Activated T-helper 17 cell treated with anti-CD3 and anti-CD28 coated beads, Interleukin-2, amount 50 U/mL, for 72 hours (primary cell): ENCODE results near the gene RALGAPA2. TPM values are rescaled to one million over a fixed set of nuclear protein-coding genes. Genes with fewer than 3 reads are reported as not detected.

Experiments used
- ATAC-seq: fragments of 150-1000 bp; cut with Tn5 transposase; replicated peaks from 2 replicates; pipeline ENCODE4 v1.10.0; 2021; ENCODE audit warnings: mild to moderate bottlenecking, moderate library complexity
- H3K27ac Mint-ChIP-seq: one replicate; pipeline ENCODE4 v1.8.0; 2022; ENCODE audit warnings: mixed read lengths
- H3K27me3 Mint-ChIP-seq: one replicate; pipeline ENCODE4 v1.8.0; 2022; ENCODE audit warnings: mixed read lengths
- H3K36me3 Mint-ChIP-seq: one replicate; pipeline ENCODE4 v1.8.0; 2022; ENCODE audit warnings: low read depth, mild to moderate bottlenecking, mixed read lengths
- H3K4me1 Mint-ChIP-seq: one replicate; pipeline ENCODE4 v1.8.0; 2022; ENCODE audit warnings: mixed read lengths
- H3K4me3 Mint-ChIP-seq: one replicate; pipeline ENCODE4 v1.8.0; 2022; ENCODE audit warnings: mild to moderate bottlenecking, mixed read lengths
- H3K9me3 Mint-ChIP-seq: one replicate; pipeline ENCODE4 v1.8.0; 2022; ENCODE audit warnings: mixed read lengths
- total RNA-seq, 2 donors: library from RNA; stranded (reverse); gene quantifications; one replicate each; pipeline ENCODE4 v1.2.3, GENCODE V29; 2022

RALGAPA2 gene
- total RNA-seq, 2 donors from 2014 or later: 19.2 to 23.2 TPM

DNA sequence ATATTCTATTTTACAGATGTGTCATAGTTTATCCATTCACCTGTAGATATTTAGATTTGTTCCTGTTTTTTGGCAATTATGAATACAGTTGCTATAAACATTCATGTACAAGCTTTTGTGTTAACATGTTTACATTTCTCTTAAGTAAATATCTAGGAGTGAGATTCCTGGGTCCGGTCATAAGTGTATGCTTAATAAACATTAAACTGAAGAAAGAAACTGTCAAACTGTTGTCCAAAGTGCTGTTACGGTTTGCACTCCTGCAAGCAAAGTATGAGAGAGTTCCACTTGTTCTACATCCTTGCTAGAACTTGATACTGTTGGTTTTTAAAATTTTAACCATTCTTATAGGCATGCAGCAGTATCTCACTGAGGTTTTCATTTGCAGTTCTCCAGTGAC is 138.6 kb downstream of the RALGAPA2 start:
- ATAC-seq: no peak

DNA sequence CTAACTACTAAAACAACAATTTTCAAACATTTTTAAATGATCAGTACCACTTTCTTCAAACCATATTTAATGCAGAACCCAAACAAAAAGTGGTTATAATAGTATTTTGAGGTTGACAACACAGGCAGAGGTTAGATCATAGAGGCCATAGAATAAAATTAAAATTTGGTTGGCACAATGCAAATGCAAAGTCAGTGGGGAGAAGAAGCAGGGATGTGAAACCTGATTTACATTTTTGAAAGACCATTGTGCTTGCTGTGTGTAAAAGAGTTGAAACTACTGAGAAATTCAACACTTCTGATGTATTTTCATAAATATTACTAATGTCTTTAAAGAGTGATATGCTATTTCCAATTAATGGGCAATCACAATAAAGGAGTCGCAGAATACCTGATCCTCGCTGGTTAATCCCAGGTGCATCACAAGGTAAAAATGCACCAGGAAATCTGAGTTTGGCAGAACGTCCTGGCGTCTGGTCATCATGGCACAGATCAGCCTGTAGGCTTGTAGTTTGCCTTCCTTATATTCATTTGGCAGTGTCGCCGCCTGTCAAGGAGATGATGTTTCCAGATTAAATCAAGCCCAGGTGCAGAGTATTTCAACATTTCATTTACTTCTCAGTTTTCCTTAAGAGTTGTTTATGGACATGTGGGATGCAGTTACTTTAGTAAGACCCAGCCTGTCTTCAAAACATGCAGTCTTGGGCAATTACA is 141.2 kb downstream of the RALGAPA2 start:
- Mint-ChIP-seq H3K27me3 (no peaks in the 10 kb centered on the region), H3K4me1 (no peaks in the 10 kb centered on the region), H3K9me3 (no peaks in the 10 kb centered on the region), H3K27ac (no peak overlapping the region), H3K4me3 (no peak overlapping the region), H3K36me3 (peaks cover 50% of the 10 kb centered on the region)
- ATAC-seq: no peak

More for the DNA sequence above, 138.6 kb downstream of the RALGAPA2 start:
- no peak overlapping the region for H3K4me3 Mint-ChIP-seq
- no peak overlapping the region for H3K27ac Mint-ChIP-seq
- H3K36me3 Mint-ChIP-seq: peaks cover 61% of the 10 kb centered on the region
- H3K4me1 Mint-ChIP-seq: no peaks in the 10 kb centered on the region
- H3K9me3 Mint-ChIP-seq: no peaks in the 10 kb centered on the region
- no peaks in the 10 kb centered on the region for H3K27me3 Mint-ChIP-seq

DNA sequence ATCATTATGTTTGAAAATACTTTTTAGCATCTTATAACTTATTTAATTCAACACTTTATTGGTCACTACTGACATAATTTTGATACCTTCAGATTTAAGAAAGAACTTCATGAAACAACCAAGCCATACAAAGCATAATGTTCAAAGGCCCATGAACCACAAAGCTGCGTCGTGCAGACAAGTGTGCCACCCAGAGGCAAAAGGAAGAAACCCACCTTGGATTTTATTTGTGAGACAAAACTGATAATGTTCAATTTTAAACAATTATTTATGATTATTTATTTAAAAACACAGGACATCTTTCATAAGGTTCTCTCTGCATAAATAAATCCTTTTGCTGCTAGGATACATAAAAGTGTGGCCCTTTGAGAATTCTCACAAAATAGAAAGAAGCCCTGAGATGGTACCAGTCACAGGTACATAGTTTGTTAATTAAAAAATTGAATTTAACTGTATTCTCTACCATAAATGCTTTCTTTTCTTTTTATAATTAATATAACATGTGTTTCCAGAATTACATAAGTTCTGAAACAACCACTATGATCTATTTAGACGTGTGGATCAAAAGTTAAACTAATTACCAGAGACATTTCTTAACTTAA is 143.7 kb downstream of the RALGAPA2 start:
- no peaks in the 10 kb centered on the region for H3K27me3 Mint-ChIP-seq
- H3K4me3 Mint-ChIP-seq: no peak overlapping the region
- no peaks in the 10 kb centered on the region for H3K4me1 Mint-ChIP-seq
- no peak overlapping the region for H3K27ac Mint-ChIP-seq
- H3K9me3 Mint-ChIP-seq: no peaks in the 10 kb centered on the region
- peaks cover 35% of the 10 kb centered on the region for H3K36me3 Mint-ChIP-seq
- no peak for ATAC-seq

DNA sequence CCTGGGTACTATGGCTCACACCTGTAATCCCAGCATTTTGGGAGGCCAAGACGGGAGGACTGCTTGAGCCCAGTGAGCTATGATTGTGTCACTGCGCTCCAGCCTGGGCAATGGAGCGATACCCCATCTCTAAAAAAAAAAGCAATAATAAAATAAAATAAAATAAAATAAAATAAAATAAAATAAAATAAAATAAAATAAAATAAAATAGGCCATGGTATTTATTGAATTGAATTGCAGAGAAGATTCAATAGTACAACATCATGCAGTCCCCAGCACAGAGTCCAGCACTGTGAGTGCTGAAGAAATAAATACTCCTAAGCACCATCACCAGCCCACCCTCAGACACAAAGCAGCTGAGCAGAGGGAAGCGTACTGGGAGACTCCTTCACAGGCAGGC is 144.7 kb downstream of the RALGAPA2 start:
- Mint-ChIP-seq H3K4me3 (no peak overlapping the region), H3K36me3 (peaks cover 26% of the 10 kb centered on the region), H3K27ac (no peak overlapping the region), H3K4me1 (no peaks in the 10 kb centered on the region), H3K9me3 (no peaks in the 10 kb centered on the region), H3K27me3 (no peaks in the 10 kb centered on the region)
- ATAC-seq: no peak

DNA sequence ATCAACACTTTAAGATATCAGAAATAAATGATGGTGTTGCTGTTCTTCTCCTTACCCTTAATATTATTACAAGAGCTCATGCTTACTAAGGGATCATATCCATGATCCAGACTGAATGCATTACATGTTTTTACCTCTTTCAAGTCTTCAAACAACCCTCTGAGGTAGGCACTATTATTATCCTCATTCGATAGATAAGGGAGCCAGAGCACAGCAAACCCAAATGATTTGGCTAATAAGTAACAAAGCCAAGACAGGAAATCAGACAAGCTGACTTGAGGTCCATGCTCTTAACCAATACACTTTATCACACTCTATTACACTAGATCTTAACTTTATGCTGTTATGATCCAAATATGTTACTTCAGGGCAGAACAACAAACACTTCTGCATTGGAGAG is 145.9 kb downstream of the RALGAPA2 start:
- Mint-ChIP-seq H3K4me1 (no peaks in the 10 kb centered on the region), H3K4me3 (no peak overlapping the region), H3K9me3 (no peaks in the 10 kb centered on the region), H3K27ac (no peak overlapping the region), H3K36me3 (peaks cover 24% of the 10 kb centered on the region), H3K27me3 (no peaks in the 10 kb centered on the region)
- no peak for ATAC-seq

DNA sequence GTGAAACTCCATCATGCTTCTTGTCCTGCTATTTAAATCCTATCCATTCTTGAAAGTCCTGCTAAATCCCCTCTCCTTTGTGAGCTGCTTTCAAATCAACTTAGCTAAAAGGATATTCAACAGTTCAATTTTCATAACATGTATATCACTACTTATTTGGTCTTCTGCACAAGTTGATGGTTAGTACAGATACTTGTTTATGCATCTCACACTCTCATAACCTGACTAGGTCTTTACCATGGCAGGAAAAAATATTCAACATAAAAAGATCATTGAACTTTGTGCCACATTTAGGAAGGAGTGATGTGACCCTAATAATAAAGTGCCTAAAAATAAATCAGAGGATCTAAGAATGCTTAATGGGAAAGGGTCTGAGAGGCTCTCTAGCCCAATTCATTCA is 148.2 kb downstream of the RALGAPA2 start:
- peaks cover 21% of the 10 kb centered on the region for H3K36me3 Mint-ChIP-seq
- H3K9me3 Mint-ChIP-seq: no peaks in the 10 kb centered on the region
- H3K4me1 Mint-ChIP-seq: no peaks in the 10 kb centered on the region
- ATAC-seq: no peak
- H3K27me3 Mint-ChIP-seq: no peaks in the 10 kb centered on the region
- H3K4me3 Mint-ChIP-seq: no peak overlapping the region
- H3K27ac Mint-ChIP-seq: no peak overlapping the region

DNA sequence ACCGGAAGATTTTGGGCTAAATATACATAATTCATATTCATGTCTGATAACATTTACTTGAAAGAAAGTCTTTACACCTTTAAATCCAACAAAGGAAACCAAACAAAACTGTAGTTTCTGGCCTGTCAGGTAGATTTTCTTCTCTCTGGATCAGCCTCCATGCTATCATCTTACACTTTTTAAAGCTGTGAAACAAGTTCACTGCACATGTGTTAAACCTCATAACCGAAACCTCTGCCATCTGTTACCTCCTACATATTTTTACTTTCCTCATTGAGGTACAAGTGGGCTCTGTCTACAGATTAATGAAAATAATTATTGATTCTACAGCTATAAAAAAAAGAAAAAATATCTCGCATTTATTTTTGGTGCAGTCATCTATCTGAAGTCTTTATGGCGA is 149.9 kb downstream of the RALGAPA2 start:
- H3K27ac Mint-ChIP-seq: no peak overlapping the region
- H3K27me3 Mint-ChIP-seq: no peaks in the 10 kb centered on the region
- H3K9me3 Mint-ChIP-seq: no peaks in the 10 kb centered on the region
- peaks cover 34% of the 10 kb centered on the region for H3K36me3 Mint-ChIP-seq
- ATAC-seq: no peak
- no peak overlapping the region for H3K4me3 Mint-ChIP-seq
- H3K4me1 Mint-ChIP-seq: no peaks in the 10 kb centered on the region

DNA sequence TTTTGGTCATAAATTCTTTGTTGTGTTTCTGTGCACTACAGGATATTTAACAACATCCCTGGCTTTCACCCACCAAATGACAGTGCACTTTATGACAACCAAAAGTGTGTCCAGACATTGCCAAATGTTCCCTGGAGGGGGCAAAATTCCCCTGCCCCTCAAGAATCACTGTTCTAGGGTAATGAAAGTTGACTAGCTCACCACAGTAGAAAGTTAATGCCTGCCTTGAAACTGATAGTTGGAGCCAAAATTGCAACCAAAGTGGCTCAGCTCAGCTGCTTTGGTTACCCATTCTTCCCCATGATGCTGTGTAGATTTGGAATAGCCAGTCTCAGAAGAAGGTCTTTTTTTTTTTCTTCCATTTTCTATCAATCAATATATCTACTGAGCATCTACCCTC is 150.6 kb downstream of the RALGAPA2 start:
- Mint-ChIP-seq H3K36me3 (peaks cover 34% of the 10 kb centered on the region), H3K4me1 (no peaks in the 10 kb centered on the region), H3K4me3 (no peak overlapping the region), H3K27ac (no peak overlapping the region), H3K27me3 (no peaks in the 10 kb centered on the region), H3K9me3 (no peaks in the 10 kb centered on the region)
- ATAC-seq: no peak

DNA sequence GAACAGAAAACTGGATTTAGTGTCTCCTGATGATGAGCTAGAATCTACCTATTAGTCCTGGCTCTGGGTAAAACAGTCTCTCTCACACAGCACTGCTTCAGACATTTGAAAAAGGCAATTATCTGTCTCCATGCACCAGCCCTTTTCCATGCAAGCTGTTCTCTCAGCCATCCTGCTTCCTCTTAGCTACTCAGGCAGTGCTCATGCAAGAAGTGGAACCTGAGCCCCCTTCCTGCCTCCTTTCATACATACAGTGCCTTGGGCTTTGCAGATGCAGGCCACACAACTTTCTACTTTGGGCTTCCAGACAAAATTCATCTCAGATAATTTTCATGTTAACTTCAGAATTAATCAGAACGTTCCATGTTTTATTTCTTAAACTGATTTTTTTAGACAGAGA is 151.3 kb downstream of the RALGAPA2 start:
- Mint-ChIP-seq H3K4me1 (no peaks in the 10 kb centered on the region), H3K36me3 (peaks cover 34% of the 10 kb centered on the region), H3K4me3 (no peak overlapping the region), H3K27me3 (no peaks in the 10 kb centered on the region), H3K27ac (no peak overlapping the region), H3K9me3 (no peaks in the 10 kb centered on the region)
- ATAC-seq: no peak

DNA sequence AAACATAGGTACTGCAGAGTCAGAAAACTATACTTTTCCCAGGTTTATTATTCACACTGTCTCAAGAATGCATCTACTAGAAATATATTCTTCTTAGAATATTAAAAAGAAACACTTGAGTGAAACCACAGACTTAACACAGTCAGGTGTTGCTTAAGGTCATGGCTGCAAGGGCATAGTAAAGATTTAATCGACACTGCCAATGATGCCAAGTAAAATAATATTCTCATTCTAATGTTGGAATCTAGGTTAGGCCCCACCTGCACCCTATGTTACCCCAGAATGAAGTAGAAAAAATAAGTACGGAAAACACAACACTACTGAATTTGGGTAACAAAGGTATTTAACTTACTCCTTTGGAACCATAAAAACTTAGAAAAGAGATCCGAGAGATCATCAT is 155.0 kb downstream of the RALGAPA2 start:
- Mint-ChIP-seq H3K27ac (no peak overlapping the region), H3K4me1 (no peaks in the 10 kb centered on the region), H3K4me3 (no peak overlapping the region), H3K36me3 (peaks cover 51% of the 10 kb centered on the region), H3K9me3 (no peaks in the 10 kb centered on the region), H3K27me3 (no peaks in the 10 kb centered on the region)
- ATAC-seq: no peak

DNA sequence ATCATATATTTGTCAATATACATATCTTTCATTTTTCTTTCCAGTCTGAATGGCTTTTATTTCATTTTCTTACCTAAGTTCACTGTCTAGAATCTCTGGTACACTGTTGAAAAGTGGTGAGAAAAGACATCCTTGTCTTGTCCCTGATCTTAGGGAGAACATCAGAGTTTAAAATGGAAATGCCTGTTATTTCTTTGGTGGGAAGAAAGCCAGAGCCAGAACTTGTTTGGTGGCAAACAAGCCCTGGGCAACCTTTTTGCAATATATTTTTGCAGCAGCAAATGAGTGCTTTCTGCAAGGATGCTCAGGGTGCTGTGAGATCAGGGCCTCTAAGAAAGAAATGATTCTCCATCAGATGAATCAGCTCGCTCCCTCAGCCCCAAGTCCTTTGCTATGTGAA is 156.6 kb downstream of the RALGAPA2 start:
- H3K36me3 Mint-ChIP-seq: peaks cover 46% of the 10 kb centered on the region

DNA sequence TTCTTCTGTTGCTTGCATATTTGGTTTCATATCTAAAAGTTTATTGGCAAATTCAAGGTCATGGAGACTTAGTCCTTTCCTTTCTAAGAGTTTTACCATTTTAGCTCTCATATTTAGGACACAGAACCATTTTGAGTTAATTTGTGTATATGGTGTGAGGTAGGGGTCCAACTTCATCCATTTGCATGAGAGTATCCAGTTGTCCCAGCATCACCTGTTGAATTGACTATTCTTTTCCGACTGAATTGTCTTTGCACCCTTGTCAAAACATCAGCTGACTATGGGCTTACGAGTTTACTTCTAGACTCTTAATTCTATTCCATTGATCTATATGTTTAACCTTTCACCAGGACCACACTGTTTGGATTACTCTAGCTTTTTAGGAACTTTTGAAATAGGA is 157.5 kb downstream of the RALGAPA2 start:
- no peak for ATAC-seq
- H3K4me1 Mint-ChIP-seq: peaks cover 4% of the 10 kb centered on the region
- no peak overlapping the region for H3K27ac Mint-ChIP-seq
- H3K4me3 Mint-ChIP-seq: no peak overlapping the region
- no peaks in the 10 kb centered on the region for H3K9me3 Mint-ChIP-seq
- H3K36me3 Mint-ChIP-seq: peaks cover 40% of the 10 kb centered on the region
- no peaks in the 10 kb centered on the region for H3K27me3 Mint-ChIP-seq

More for the DNA sequence above, 156.6 kb downstream of the RALGAPA2 start:
- H3K4me3 Mint-ChIP-seq: no peak overlapping the region
- H3K27ac Mint-ChIP-seq: no peak overlapping the region
- H3K9me3 Mint-ChIP-seq: no peaks in the 10 kb centered on the region
- peaks cover 4% of the 10 kb centered on the region for H3K4me1 Mint-ChIP-seq
- no peaks in the 10 kb centered on the region for H3K27me3 Mint-ChIP-seq
- no peak for ATAC-seq

DNA sequence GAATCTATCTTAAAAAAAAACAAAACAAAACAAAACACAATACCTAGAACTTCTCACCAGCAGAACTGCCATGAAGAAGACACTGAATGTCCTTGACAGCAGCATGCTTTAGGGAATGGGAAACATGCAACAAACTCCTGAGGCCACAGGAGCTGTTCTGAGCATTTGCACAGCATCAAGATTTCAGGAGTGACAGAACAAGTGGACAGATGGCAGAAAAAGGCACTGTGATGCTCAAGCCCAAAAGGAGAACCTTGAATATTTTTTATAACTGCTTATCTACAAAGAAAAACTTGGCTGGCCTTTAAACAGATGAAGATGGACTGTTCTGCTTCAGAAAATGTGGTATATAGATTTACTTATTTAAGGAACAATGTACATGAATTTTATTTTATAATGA is 158.9 kb downstream of the RALGAPA2 start:
- no peak for ATAC-seq
- H3K36me3 Mint-ChIP-seq: peaks cover 28% of the 10 kb centered on the region

DNA sequence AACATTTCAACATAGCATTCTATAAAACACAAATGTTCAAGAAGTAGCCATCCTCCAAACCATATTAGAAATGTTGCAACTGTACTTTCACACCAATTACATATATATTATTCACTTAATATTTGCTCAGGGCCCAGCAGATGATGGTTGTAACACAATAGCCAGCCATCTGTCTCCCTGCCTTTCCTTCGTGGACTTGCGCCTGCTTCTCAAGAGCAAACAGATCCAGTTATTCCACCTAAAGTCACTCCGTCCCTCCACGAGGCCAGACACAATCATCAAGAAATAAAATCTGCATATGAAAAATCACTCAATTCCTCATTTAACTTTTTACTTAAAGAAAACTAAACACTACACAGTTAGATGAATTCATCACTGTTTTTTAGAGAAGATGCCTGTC is 160.4 kb downstream of the RALGAPA2 start:
- H3K9me3 Mint-ChIP-seq: no peaks in the 10 kb centered on the region
- peaks cover 23% of the 10 kb centered on the region for H3K36me3 Mint-ChIP-seq
- no peak for ATAC-seq
- H3K4me1 Mint-ChIP-seq: peaks cover 9% of the 10 kb centered on the region
- H3K27ac Mint-ChIP-seq: no peak overlapping the region
- H3K4me3 Mint-ChIP-seq: no peak overlapping the region
- H3K27me3 Mint-ChIP-seq: no peaks in the 10 kb centered on the region

More for the DNA sequence above, 158.9 kb downstream of the RALGAPA2 start:
- no peaks in the 10 kb centered on the region for H3K9me3 Mint-ChIP-seq
- no peak overlapping the region for H3K27ac Mint-ChIP-seq
- H3K4me3 Mint-ChIP-seq: no peak overlapping the region
- H3K27me3 Mint-ChIP-seq: no peaks in the 10 kb centered on the region
- peaks cover 4% of the 10 kb centered on the region for H3K4me1 Mint-ChIP-seq

DNA sequence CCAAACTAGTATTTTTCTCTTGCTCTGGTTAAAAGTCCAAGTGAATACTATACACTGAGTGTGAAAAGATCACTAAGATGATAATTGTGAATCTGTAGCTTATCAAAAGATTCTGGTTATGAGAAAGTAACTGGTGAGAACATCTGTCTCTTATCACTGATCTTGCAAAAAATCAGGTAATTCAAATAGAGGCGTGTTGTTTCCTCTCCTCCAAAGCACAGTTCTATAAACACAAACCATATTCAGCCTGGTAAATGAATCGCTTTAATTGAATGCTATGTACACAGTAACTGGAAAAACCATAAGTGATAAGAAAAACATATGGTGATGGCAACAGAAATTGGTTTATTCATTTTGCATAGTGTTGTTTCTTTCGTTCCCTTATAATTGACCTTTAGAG is 161.0 kb downstream of the RALGAPA2 start:
- peaks cover 12% of the 10 kb centered on the region for H3K4me1 Mint-ChIP-seq
- no peaks in the 10 kb centered on the region for H3K27me3 Mint-ChIP-seq
- H3K27ac Mint-ChIP-seq: no peak overlapping the region
- peaks cover 27% of the 10 kb centered on the region for H3K36me3 Mint-ChIP-seq
- no peak for ATAC-seq
- H3K4me3 Mint-ChIP-seq: no peak overlapping the region
- H3K9me3 Mint-ChIP-seq: no peaks in the 10 kb centered on the region
